Measurements from ENCODE around the gene CLEC4A. TPM values are rescaled to one million over a fixed set of nuclear protein-coding genes. Genes with fewer than 3 reads are reported as not detected.
"Not testable (repeated sequence)": the region's sequence is repeated elsewhere in the genome, so short reads cannot be mapped to it uniquely, and the experiment has no call there.

Gene CLEC4A
- total RNA-seq, 1 donor from 2014 or later = 2.5 TPM

DNA sequence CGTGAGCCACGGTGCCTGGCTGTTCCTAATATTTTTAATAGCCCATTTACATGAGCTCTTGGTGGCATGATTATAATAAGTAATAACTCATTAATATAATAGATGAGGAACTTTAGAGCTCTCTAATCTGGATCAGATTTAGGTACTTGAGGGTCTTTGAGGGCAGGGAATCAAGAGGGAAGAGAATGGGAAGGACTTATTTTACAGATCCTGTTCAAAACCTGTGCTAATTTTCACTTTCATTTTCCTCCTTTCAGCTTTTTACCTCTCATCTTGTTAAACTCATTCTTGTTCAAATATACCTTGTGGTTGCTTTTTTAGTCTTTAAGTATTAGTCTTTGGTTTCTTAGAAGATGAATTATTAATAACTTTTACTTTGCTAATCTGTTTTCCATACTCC lies 35.8 kb upstream of the CLEC4A start:
- H3K36me3 Mint-ChIP-seq (ENCODE audit: low read depth) = peaks cover 46% of the 10 kb centered on the region
- no peaks in the 10 kb centered on the region for H3K27me3 Mint-ChIP-seq
- peaks cover 43% of the 10 kb centered on the region for H3K4me1 Mint-ChIP-seq
- H3K4me3 Mint-ChIP-seq = peak overlapping the region; percentile 9
- H3K27ac Mint-ChIP-seq = peak overlapping the region; percentile 80
- intact Hi-C loops (cut with micrococcal nuclease) = loop anchor here (10.0 kb wide), 1 partner anchor 607 kb away; the partner anchor contains the start of gene RIMKLB
- ChIA-PET CTCF (interaction anchor here (1.0 to 2.0 kb wide), 3 partner anchors 10 to 150 kb away, joined by 3 to 6 read pairs (median 6); no protein-coding TSS in a partner anchor), POLR2A (interaction anchor here (0.7 to 1.5 kb wide), 2 partner anchors 53 to 60 kb away, joined by 3 to 4 read pairs; no protein-coding TSS in a partner anchor)
- DNase-seq = no peak
- TF ChIP-seq, protein P1, sequence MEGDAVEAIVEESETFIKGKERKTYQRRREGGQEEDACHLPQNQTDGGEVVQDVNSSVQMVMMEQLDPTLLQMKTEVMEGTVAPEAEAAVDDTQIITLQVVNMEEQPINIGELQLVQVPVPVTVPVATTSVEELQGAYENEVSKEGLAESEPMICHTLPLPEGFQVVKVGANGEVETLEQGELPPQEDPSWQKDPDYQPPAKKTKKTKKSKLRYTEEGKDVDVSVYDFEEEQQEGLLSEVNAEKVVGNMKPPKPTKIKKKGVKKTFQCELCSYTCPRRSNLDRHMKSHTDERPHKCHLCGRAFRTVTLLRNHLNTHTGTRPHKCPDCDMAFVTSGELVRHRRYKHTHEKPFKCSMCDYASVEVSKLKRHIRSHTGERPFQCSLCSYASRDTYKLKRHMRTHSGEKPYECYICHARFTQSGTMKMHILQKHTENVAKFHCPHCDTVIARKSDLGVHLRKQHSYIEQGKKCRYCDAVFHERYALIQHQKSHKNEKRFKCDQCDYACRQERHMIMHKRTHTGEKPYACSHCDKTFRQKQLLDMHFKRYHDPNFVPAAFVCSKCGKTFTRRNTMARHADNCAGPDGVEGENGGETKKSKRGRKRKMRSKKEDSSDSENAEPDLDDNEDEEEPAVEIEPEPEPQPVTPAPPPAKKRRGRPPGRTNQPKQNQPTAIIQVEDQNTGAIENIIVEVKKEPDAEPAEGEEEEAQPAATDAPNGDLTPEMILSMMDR (IDR thresholded peaks at IDR 0.05) = no peak
- ATAC-seq (ENCODE audit: low read depth) = no peak
- H3K9me3 Mint-ChIP-seq = no peaks in the 10 kb centered on the region

DNA sequence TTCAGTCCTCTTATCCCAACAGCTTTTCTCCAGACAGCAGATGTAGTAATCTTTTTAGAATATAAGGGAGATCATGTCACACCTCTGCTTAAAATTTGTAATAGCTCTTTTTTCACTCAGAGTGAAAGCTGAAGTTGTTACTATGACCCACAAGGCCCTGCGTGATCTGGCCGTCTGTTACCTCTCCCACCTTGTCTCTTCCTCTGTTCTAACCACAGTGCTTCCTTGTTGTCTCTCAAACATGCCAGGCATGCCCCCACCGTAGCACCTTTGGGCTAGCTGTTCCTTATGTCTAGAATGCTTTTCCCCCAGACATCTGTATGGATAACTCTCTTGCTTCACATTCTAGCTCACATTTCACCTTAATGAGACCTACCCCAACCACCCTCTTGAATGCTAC lies 34.8 kb upstream of the CLEC4A start:
- intact Hi-C loops (cut with micrococcal nuclease) = loop anchor here (10.0 kb wide), 1 partner anchor 606 kb away; the partner anchor contains the start of gene RIMKLB
- DNase-seq (no peak), ATAC-seq (ENCODE audit: low read depth) (peak; percentile 62)
- H3K4me3 Mint-ChIP-seq = peak overlapping the region; percentile 56
- POLR2A ChIA-PET = interaction anchor here (1.5 kb wide), 1 partner anchor 61 kb away, joined by 4 read pairs; no protein-coding TSS in a partner anchor
- peak overlapping the region; percentile 80 for H3K27ac Mint-ChIP-seq
- H3K4me1 Mint-ChIP-seq = peaks cover 34% of the 10 kb centered on the region
- H3K9me3 Mint-ChIP-seq = no peaks in the 10 kb centered on the region
- TF ChIP-seq, protein P1 (IDR thresholded peaks at IDR 0.05) = no peak
- H3K27me3 Mint-ChIP-seq = no peaks in the 10 kb centered on the region
- H3K36me3 Mint-ChIP-seq (ENCODE audit: low read depth) = peaks cover 53% of the 10 kb centered on the region
- CTCF ChIA-PET = interaction anchor here (0.9 to 2.0 kb wide), 3 partner anchors 11 to 43 kb away, joined by 3 to 6 read pairs (median 6); no protein-coding TSS in a partner anchor

DNA sequence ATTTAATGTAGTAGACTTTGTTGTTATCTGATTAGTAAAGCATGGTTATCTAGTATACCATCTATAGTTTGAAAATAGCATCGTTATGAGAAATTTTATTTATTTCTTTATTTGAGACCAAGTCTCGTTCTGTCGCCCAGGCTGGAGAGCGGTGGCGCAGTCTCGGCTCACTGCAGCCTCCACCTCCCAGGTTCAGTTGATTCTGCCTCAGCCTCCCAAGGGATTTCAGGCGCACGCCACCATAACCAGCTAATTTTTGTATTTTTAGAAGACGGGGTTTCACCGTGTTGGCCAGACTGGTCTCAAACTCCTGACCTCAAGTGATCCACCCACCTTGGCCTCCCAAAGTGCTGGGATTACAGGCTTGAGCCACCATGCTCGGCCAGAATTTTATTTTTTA lies 34.1 kb upstream of the CLEC4A start:
- Mint-ChIP-seq H3K36me3 (ENCODE audit: low read depth) (peaks cover 55% of the 10 kb centered on the region), H3K4me1 (peaks cover 27% of the 10 kb centered on the region)
- intact Hi-C loops (cut with micrococcal nuclease) = loop anchor here (10.0 kb wide), 1 partner anchor 606 kb away; the partner anchor contains the start of gene RIMKLB
- H3K27ac Mint-ChIP-seq; H3K9me3 Mint-ChIP-seq; H3K27me3 Mint-ChIP-seq; CTCF ChIA-PET; H3K4me3 Mint-ChIP-seq; POLR2A ChIA-PET; DNase-seq; ATAC-seq (ENCODE audit: low read depth): not testable (repeated sequence)

DNA sequence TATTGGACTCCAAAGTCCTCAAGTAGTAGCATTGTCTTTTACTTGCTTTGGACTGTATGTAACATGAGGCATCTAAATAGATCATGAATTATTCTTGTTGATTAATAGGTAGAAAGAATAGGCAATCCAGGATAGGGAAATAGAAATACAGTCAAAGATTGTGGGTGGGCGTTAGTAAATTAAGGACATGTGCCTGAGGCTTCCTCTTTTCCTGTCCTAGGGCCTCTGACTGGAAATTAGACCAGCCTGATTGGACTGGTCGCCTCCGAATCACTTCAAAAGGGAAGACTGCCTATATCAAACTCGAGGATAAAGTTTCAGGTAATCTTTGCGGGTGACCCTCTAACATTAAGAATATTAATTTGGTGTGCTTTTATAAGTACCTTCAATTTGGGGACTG lies 33.7 kb upstream of the CLEC4A start:
- no peak overlapping the region for H3K4me3 Mint-ChIP-seq
- ChIA-PET POLR2A (no interaction called here), CTCF (no interaction called here)
- no peak for ATAC-seq (ENCODE audit: low read depth)
- TF ChIP-seq, protein P1 (IDR thresholded peaks at IDR 0.05) = no peak
- no peaks in the 10 kb centered on the region for H3K9me3 Mint-ChIP-seq
- H3K27ac Mint-ChIP-seq = no peak overlapping the region
- H3K36me3 Mint-ChIP-seq (ENCODE audit: low read depth) = peaks cover 59% of the 10 kb centered on the region
- H3K4me1 Mint-ChIP-seq = peaks cover 23% of the 10 kb centered on the region
- DNase-seq = no peak
- intact Hi-C loops (cut with micrococcal nuclease) = loop anchor here (10.0 kb wide), 1 partner anchor 605 kb away; the partner anchor contains the start of gene RIMKLB
- H3K27me3 Mint-ChIP-seq = no peaks in the 10 kb centered on the region

DNA sequence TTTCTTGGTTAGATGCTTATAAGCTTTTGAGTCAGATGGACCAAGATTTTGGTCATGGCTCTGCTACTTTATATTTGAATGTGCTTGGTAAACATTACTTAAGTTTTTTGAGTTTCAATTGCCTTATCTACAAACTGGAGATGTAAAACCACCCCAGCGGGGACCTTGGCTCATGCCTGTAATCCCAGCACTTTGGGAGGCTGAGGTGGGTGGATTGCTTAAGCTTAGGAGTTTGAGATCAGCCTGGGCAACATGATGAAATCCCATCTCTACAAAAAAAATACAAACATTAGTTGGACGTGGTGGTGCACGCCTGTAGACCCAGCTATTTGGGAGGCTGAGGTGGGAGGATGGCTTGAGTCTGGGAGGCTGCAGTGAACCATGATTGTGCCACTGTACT lies 30.1 kb upstream of the CLEC4A start:
- intact Hi-C loops (cut with micrococcal nuclease) = no loop called here
- ATAC-seq (ENCODE audit: low read depth) (no peak), DNase-seq (no peak)
- H3K27me3 Mint-ChIP-seq = no peaks in the 10 kb centered on the region
- TF ChIP-seq, protein P1 (IDR thresholded peaks at IDR 0.05) = no peak
- ChIA-PET POLR2A (no interaction called here), CTCF (interaction anchor here (1.6 kb wide), 1 partner anchor 16 kb away, joined by 3 read pairs; no protein-coding TSS in a partner anchor)
- no peak overlapping the region for H3K27ac Mint-ChIP-seq
- H3K4me3 Mint-ChIP-seq = no peak overlapping the region
- no peaks in the 10 kb centered on the region for H3K9me3 Mint-ChIP-seq
- H3K36me3 Mint-ChIP-seq (ENCODE audit: low read depth) = peaks cover 85% of the 10 kb centered on the region
- peaks cover 8% of the 10 kb centered on the region for H3K4me1 Mint-ChIP-seq

Measured in activated B cell treated with CpG ODN at 0.5 μM for 24 hours (primary cell).